Measurements from ENCODE around the gene CSNK1G2. TPM values are rescaled to one million over a fixed set of nuclear protein-coding genes. Genes with fewer than 3 reads are reported as not detected.

CSNK1G2 gene
- total and polyA plus RNA-seq, 2 experiments from 2014 or later: 56.8 to 82.5 TPM

GRCh38 chr19:2022289-2022688, 81.3 kb downstream of the CSNK1G2 start:
- Histone ChIP-seq H3K79me2 (no peaks in the 10 kb centered on the region), H3K27ac (no peak overlapping the region), H2AFZ (no peak overlapping the region), H3K9me2 (replicated peaks; ENCODE audit: insufficient read depth) (no peaks in the 10 kb centered on the region), H3K9me3 (ENCODE audit: low read depth) (no peaks in the 10 kb centered on the region), H3K4me3 (no peak overlapping the region), H3K4me2 (no peak overlapping the region), H3K27me3 (no peaks in the 10 kb centered on the region), H3K4me1 (ENCODE audit: insufficient read depth) (no peaks in the 10 kb centered on the region), H3K36me3 (replicated peaks; ENCODE audit: insufficient read depth, low read depth) (no peaks in the 10 kb centered on the region), H4K20me1 (ENCODE audit: insufficient read depth, poor library complexity, severe bottlenecking) (no peaks in the 10 kb centered on the region)
- TF ChIP-seq CTCF (IDR thresholded peaks at IDR 0.05; ENCODE audit: poor library complexity) (no peak), EZH2phosphoT487 (IDR thresholded peaks at IDR 0.05; ENCODE audit: low read depth, severe bottlenecking, unreplicated experiment) (no peak), EZH2 (IDR thresholded peaks at IDR 0.05; ENCODE audit: borderline replicate concordance) (no peak)
- 100% methylated on average over 2 of the region's 2 CpGs for WGBS (ENCODE audit: low lambda C conversion rate, missing lambda C conversion rate)
- no peak for DNase-seq (ENCODE audit: low spot score)

GRCh38 chr19:2026770-2027169, 85.8 kb downstream of the CSNK1G2 start:
- no peak for TF ChIP-seq CTCF (IDR thresholded peaks at IDR 0.05; ENCODE audit: poor library complexity)
- TF ChIP-seq EZH2 (IDR thresholded peaks at IDR 0.05; ENCODE audit: borderline replicate concordance): no peak
- TF ChIP-seq EZH2phosphoT487 (IDR thresholded peaks at IDR 0.05; ENCODE audit: low read depth, severe bottlenecking, unreplicated experiment): no peak
- no peaks in the 10 kb centered on the region for H3K9me2 ChIP-seq (replicated peaks; ENCODE audit: insufficient read depth)
- H4K20me1 ChIP-seq (ENCODE audit: insufficient read depth, poor library complexity, severe bottlenecking): no peaks in the 10 kb centered on the region
- no peak for DNase-seq (ENCODE audit: low spot score)
- H3K79me2 ChIP-seq: no peaks in the 10 kb centered on the region
- H3K36me3 ChIP-seq (replicated peaks; ENCODE audit: insufficient read depth, low read depth): no peaks in the 10 kb centered on the region
- peaks cover 4% of the 10 kb centered on the region for H3K4me1 ChIP-seq (ENCODE audit: insufficient read depth)
- H3K4me3 ChIP-seq: no peak overlapping the region
- H3K9me3 ChIP-seq (ENCODE audit: low read depth): no peaks in the 10 kb centered on the region
- H2AFZ ChIP-seq: no peak overlapping the region
- no peak overlapping the region for H3K27ac ChIP-seq
- no peaks in the 10 kb centered on the region for H3K27me3 ChIP-seq
- 90% methylated on average over 10 of the region's 10 CpGs for WGBS (ENCODE audit: low lambda C conversion rate, missing lambda C conversion rate)
- no peak overlapping the region for H3K4me2 ChIP-seq

- H3K36me3 ChIP-seq (replicated peaks; ENCODE audit: insufficient read depth, low read depth): no peaks in the 10 kb centered on the region
- H3K4me3 ChIP-seq: no peak overlapping the region
- no peak overlapping the region for H3K27ac ChIP-seq
- no peak for DNase-seq (ENCODE audit: low spot score)
- WGBS (ENCODE audit: low lambda C conversion rate, missing lambda C conversion rate): 83% methylated on average over 9 of the region's 9 CpGs
- peaks cover 9% of the 10 kb centered on the region for H3K4me1 ChIP-seq (ENCODE audit: insufficient read depth)
- no peaks in the 10 kb centered on the region for H3K9me2 ChIP-seq (replicated peaks; ENCODE audit: insufficient read depth)
- no peak overlapping the region for H2AFZ ChIP-seq
- TF ChIP-seq CTCF (IDR thresholded peaks at IDR 0.05; ENCODE audit: poor library complexity) (no peak), EZH2phosphoT487 (IDR thresholded peaks at IDR 0.05; ENCODE audit: low read depth, severe bottlenecking, unreplicated experiment) (no peak)
- no peaks in the 10 kb centered on the region for H3K79me2 ChIP-seq
- H3K4me2 ChIP-seq: no peak overlapping the region
- no peaks in the 10 kb centered on the region for H4K20me1 ChIP-seq (ENCODE audit: insufficient read depth, poor library complexity, severe bottlenecking)
- H3K27me3 ChIP-seq: no peaks in the 10 kb centered on the region
- H3K9me3 ChIP-seq (ENCODE audit: low read depth): no peaks in the 10 kb centered on the region
Observed at GRCh38 chr19:2027361-2027760, 86.4 kb downstream of the CSNK1G2 start.

Small RNAs within 50 kb of the gene (small RNA-seq; reads per million reads assigned to genes)
- gene AC007136.1: not detected

Other genes with a start within 250 kb of the CSNK1G2 start
- 0.03 and 0.08 TPM in 2 replicates for gene ONECUT3, start 187.7 kb upstream of the CSNK1G2 start, total RNA-seq
- gene ONECUT3, start 187.7 kb upstream of the CSNK1G2 start, polyA plus RNA-seq: 0.06 and 0.09 TPM in 2 replicates
- 1.4 and 1.7 TPM in 2 replicates for gene ATP8B3, start 128.9 kb upstream of the CSNK1G2 start, total RNA-seq
- gene ATP8B3, start 128.9 kb upstream of the CSNK1G2 start, polyA plus RNA-seq: 2.4 and 3.1 TPM in 2 replicates
- gene REXO1, start 92.7 kb upstream of the CSNK1G2 start, total RNA-seq: 13.2 and 13.4 TPM in 2 replicates
- gene REXO1, start 92.7 kb upstream of the CSNK1G2 start, polyA plus RNA-seq: 22.8 and 26.2 TPM in 2 replicates
- 3.4 and 6.4 TPM in 2 replicates for gene KLF16, start 77.6 kb upstream of the CSNK1G2 start, total RNA-seq
- gene KLF16, start 77.6 kb upstream of the CSNK1G2 start, polyA plus RNA-seq: 14.3 and 16.0 TPM in 2 replicates
- gene ABHD17A, start 55.7 kb upstream of the CSNK1G2 start, total RNA-seq: 62.5 and 77.5 TPM in 2 replicates
- 99.7 and 102 TPM in 2 replicates for gene ABHD17A, start 55.7 kb upstream of the CSNK1G2 start, polyA plus RNA-seq
- 2.4 and 5.3 TPM in 2 replicates for gene ADAT3, start 35.8 kb upstream of the CSNK1G2 start, total RNA-seq
- gene ADAT3, start 35.8 kb upstream of the CSNK1G2 start, polyA plus RNA-seq: 11.0 and 11.6 TPM in 2 replicates
- gene SCAMP4, start 35.8 kb upstream of the CSNK1G2 start, total RNA-seq: 69.3 and 77.2 TPM in 2 replicates
- gene SCAMP4, start 35.8 kb upstream of the CSNK1G2 start, polyA plus RNA-seq: 89.8 and 103 TPM in 2 replicates
- gene BTBD2, start 74.5 kb downstream of the CSNK1G2 start, total RNA-seq: 56.4 and 62.1 TPM in 2 replicates
- 71.1 and 76.0 TPM in 2 replicates for gene BTBD2, start 74.5 kb downstream of the CSNK1G2 start, polyA plus RNA-seq
- gene MKNK2, start 110.1 kb downstream of the CSNK1G2 start, total RNA-seq: 90.4 and 98.2 TPM in 2 replicates
- 126 and 136 TPM in 2 replicates for gene MKNK2, start 110.1 kb downstream of the CSNK1G2 start, polyA plus RNA-seq
- gene MOB3A, start 155.2 kb downstream of the CSNK1G2 start, total RNA-seq: 13.5 and 15.7 TPM in 2 replicates
- 25.1 and 27.7 TPM in 2 replicates for gene MOB3A, start 155.2 kb downstream of the CSNK1G2 start, polyA plus RNA-seq
- 0.44 and 1.4 TPM in 2 replicates for gene IZUMO4, start 155.7 kb downstream of the CSNK1G2 start, total RNA-seq
- 2.8 and 4.0 TPM in 2 replicates for gene IZUMO4, start 155.7 kb downstream of the CSNK1G2 start, polyA plus RNA-seq
- 92.2 and 102 TPM in 2 replicates for gene AP3D1, start 210.4 kb downstream of the CSNK1G2 start, total RNA-seq
- 108 and 109 TPM in 2 replicates for gene AP3D1, start 210.4 kb downstream of the CSNK1G2 start, polyA plus RNA-seq
- 6.9 and 9.5 TPM in 2 replicates for gene DOT1L, start 222.8 kb downstream of the CSNK1G2 start, total RNA-seq
- gene DOT1L, start 222.8 kb downstream of the CSNK1G2 start, polyA plus RNA-seq: 9.1 and 10.7 TPM in 2 replicates

Measured in hepatocyte (in vitro differentiated cells).